LHCN-M2 (cell line): ENCODE data around the gene KATNB1. TPM values are rescaled to one million over a fixed set of nuclear protein-coding genes. Genes with fewer than 3 reads are reported as not detected.

Experiments
- DNase-seq: peaks from one replicate; pipeline ENCODE4 v3.0.0-alpha.2; 2012; ENCODE audit warnings: low read depth
- total RNA-seq: library from RNA; depleted of rRNA; stranded (reverse); fragments of >200 nt; gene quantifications from 2 replicates; pipeline ENCODE4 v1.2.3, GENCODE V29; 2014

Gene KATNB1
- total RNA-seq, 1 experiment from 2014 or later: 23.7 TPM

- DNase-seq: no peak
Measured at GRCh38 chr16:57755726-57756423, 20.3 kb downstream of the KATNB1 start.

- DNase-seq: no peak
Measured at GRCh38 chr16:57756424-57757325, 21.1 kb downstream of the KATNB1 start.

- DNase-seq: peak; percentile 69
Measured at GRCh38 chr16:57757326-57757786, 21.8 kb downstream of the KATNB1 start.

GRCh38 chr16:57757883-57758282, 22.3 kb downstream of the KATNB1 start:
- DNase-seq: no peak

GRCh38 chr16:57758331-57759117, 23.0 kb downstream of the KATNB1 start:
- no peak for DNase-seq

GRCh38 chr16:57759131-57759530, 23.6 kb downstream of the KATNB1 start:
- DNase-seq: no peak

- no peak for DNase-seq
Measured at GRCh38 chr16:57759541-57760356, 24.2 kb downstream of the KATNB1 start.

GRCh38 chr16:57760357-57761160, 25.0 kb downstream of the KATNB1 start:
- DNase-seq: no peak

GRCh38 chr16:57761301-57761700, 25.7 kb downstream of the KATNB1 start:
- no peak for DNase-seq

GRCh38 chr16:57761957-57762356, 26.4 kb downstream of the KATNB1 start:
- DNase-seq: no peak

- DNase-seq: no peak
Measured at GRCh38 chr16:57762365-57763040, 26.9 kb downstream of the KATNB1 start.

GRCh38 chr16:57763285-57764005, 27.9 kb downstream of the KATNB1 start:
- DNase-seq: no peak

GRCh38 chr16:57764006-57764340, 28.4 kb downstream of the KATNB1 start:
- DNase-seq: no peak

- DNase-seq: peak; percentile 91
Measured at GRCh38 chr16:57764341-57765159, 29.0 kb downstream of the KATNB1 start.

- no peak for DNase-seq
Measured at GRCh38 chr16:57765160-57765728, 29.7 kb downstream of the KATNB1 start.

GRCh38 chr16:57766714-57767348, 31.3 kb downstream of the KATNB1 start:
- DNase-seq: no peak

- no peak for DNase-seq
Measured at GRCh38 chr16:57769541-57770145, 34.1 kb downstream of the KATNB1 start.
